Measurements from ENCODE around the gene CAPZB. TPM values are rescaled to one million over a fixed set of nuclear protein-coding genes. Genes with fewer than 3 reads are reported as not detected.
A peak's percentile ranks its signal among the peaks of the same experiment; 100 is the strongest.

Gene CAPZB
- total and polyA plus RNA-seq, 7 donors = 179 to 284 (median 224) TPM

GRCh38 chr1:19382222-19382621 is 103.1 kb downstream of the CAPZB start:
- no peak for DNase-seq
- intact Hi-C loops (cut with DNase I) = loop anchor here in 1 of 2 donors (10.0 kb wide), 1 partner anchor 273 kb away; no protein-coding TSS in a partner anchor
- Histone ChIP-seq H3K9me3 (no peaks in the 10 kb centered on the region), H3K4me1 (peaks cover 21% of the 10 kb centered on the region), H3K27ac (no peak overlapping the region), H3K27me3 (ENCODE audit: insufficient read depth in 3 of 3, low read length in 2 of 3) (no peaks in the 10 kb centered on the region), H3K36me3 (ENCODE audit: insufficient read depth in 1 of 2, low read depth in 1 of 2) (peaks cover 7 to 57% of the 10 kb centered on the region in 2 donors), H3K4me3 (no peak overlapping the region)
- TF ChIP-seq, protein P1, sequence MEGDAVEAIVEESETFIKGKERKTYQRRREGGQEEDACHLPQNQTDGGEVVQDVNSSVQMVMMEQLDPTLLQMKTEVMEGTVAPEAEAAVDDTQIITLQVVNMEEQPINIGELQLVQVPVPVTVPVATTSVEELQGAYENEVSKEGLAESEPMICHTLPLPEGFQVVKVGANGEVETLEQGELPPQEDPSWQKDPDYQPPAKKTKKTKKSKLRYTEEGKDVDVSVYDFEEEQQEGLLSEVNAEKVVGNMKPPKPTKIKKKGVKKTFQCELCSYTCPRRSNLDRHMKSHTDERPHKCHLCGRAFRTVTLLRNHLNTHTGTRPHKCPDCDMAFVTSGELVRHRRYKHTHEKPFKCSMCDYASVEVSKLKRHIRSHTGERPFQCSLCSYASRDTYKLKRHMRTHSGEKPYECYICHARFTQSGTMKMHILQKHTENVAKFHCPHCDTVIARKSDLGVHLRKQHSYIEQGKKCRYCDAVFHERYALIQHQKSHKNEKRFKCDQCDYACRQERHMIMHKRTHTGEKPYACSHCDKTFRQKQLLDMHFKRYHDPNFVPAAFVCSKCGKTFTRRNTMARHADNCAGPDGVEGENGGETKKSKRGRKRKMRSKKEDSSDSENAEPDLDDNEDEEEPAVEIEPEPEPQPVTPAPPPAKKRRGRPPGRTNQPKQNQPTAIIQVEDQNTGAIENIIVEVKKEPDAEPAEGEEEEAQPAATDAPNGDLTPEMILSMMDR (IDR thresholded peaks at IDR 0.05) = no peak
- WGBS, 3 donors = 57 to 71% (median 65%) methylated on average over 4 of the region's 4 CpGs
- ATAC-seq = no peak

- intact Hi-C loops (cut with DNase I) = loop anchor here in 1 of 2 donors (10.0 kb wide), 1 partner anchor 274 kb away; no protein-coding TSS in a partner anchor
- WGBS, 3 donors = 59 to 77% (median 64%) methylated on average over 6 of the region's 6 CpGs
- Histone ChIP-seq H3K4me3 (no peak overlapping the region), H3K4me1 (peaks cover 15% of the 10 kb centered on the region), H3K27ac (no peak overlapping the region), H3K36me3 (ENCODE audit: insufficient read depth in 1 of 2, low read depth in 1 of 2) (peaks cover 11 to 67% of the 10 kb centered on the region in 2 donors), H3K9me3 (no peaks in the 10 kb centered on the region), H3K27me3 (ENCODE audit: insufficient read depth in 3 of 3, low read length in 2 of 3) (no peaks in the 10 kb centered on the region)
- no peak for ATAC-seq
- TF ChIP-seq, protein P1 (IDR thresholded peaks at IDR 0.05) = no peak
- DNase-seq = no peak
Observed at GRCh38 chr1:19381261-19381660, 104.1 kb downstream of the CAPZB start.

- Histone ChIP-seq H3K4me1 (no peaks in the 10 kb centered on the region), H3K27ac (no peak overlapping the region), H3K27me3 (ENCODE audit: insufficient read depth in 3 of 3, low read length in 2 of 3) (no peaks in the 10 kb centered on the region), H3K36me3 (ENCODE audit: insufficient read depth in 1 of 2, low read depth in 1 of 2) (peaks cover 12 to 81% of the 10 kb centered on the region in 2 donors), H3K9me3 (no peaks in the 10 kb centered on the region), H3K4me3 (no peak overlapping the region)
- TF ChIP-seq, protein P1 (IDR thresholded peaks at IDR 0.05) = no peak
- intact Hi-C loops (cut with DNase I) = no loop called here
- 83 to 91% (median 90%) methylated on average over 17 of the region's 17 CpGs for WGBS, 3 donors
- DNase-seq (no peak), ATAC-seq (peak; percentile 51 to 77 (median 72))
Observed at GRCh38 chr1:19377812-19378718, 107.3 kb downstream of the CAPZB start.

DNA sequence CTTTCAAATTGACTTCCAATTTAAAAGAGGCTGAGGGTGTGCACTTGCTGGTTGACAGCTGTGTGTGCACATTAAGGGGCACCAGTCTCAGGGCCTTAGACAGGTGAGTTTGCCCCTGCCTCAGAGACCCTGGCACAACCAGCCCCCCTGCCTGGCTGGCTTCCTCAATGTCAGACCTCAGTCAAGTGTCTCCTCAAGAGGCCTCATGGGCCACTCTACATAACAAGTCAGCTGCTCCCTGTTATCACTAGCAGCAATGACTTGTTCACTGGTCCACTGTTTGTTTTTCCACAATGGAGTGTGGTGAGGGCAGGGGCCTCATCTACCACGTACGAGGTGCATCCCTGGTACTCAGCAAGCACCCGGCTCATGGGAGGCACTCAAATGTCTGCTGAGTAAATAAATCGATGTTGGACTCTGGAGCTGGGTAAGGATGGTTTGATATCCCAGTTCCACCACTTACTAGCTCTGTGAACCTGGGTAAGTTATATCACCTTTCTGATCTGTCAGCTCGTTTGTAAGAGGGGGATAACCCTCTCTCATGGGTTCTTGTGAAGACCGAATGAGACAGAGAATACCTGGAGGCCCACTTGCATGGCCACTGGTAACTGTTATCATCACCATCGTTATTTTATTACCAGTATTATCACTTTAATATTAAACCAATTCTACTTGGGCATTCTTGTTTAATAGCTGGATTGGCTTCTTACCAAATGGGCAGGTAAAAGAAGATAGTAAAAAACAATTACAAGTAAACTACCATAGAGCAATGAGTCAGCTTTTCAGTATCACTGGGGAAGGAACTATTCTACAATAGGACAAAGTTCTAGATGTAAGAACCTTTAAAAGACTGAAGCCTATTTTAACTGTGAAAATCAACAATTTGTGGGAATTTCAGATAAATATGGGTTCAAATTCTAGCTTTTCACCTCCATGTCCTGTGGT is 108.6 kb downstream of the CAPZB start:
- Histone ChIP-seq H3K36me3 (ENCODE audit: insufficient read depth in 1 of 2, low read depth in 1 of 2) (peaks cover 12 to 70% of the 10 kb centered on the region in 2 donors), H3K9me3 (no peaks in the 10 kb centered on the region), H3K4me1 (no peaks in the 10 kb centered on the region), H3K4me3 (no peak overlapping the region), H3K27ac (no peak overlapping the region), H3K27me3 (ENCODE audit: insufficient read depth in 3 of 3, low read length in 2 of 3) (no peaks in the 10 kb centered on the region)
- intact Hi-C loops (cut with DNase I) = no loop called here
- DNase-seq = no peak
- TF ChIP-seq, protein P1 (IDR thresholded peaks at IDR 0.05) = no peak
- no peak for ATAC-seq
- 95 to 97% (median 97%) methylated on average over 7 of the region's 7 CpGs for WGBS, 3 donors
